K562 (cell line): ENCODE measurements around the gene LRIT3. TPM values are rescaled to one million over a fixed set of nuclear protein-coding genes. Genes with fewer than 3 reads are reported as not detected.

Experiments
- ATAC-seq: fragments of 200-7000 bp; cut with Tn5 transposase; 3 replicates; pipeline ENCODE4 v1.9.1; 2020; ENCODE audit warnings: moderate library complexity
- BruUV-seq: library from RNA; stranded (reverse); fragments of 400-500 nt; replicated peaks from 2 replicates; lab custom pipeline; 2021; lab: Mats Ljungman, UMichigan
- CTCF ChIA-PET: fragments of 300-600 bp; formaldehyde crosslinking; extraction: SDS; loops from one replicate; lab custom pipeline; 2021; ENCODE audit warnings: low intra/inter-chr PET ratio; lab: Yijun Ruan, JAX
- POLR2A ChIA-PET: fragments of 300-600, 350-650 bp; sonication (Branson Sonifier 250); formaldehyde crosslinking; extraction: SDS; loops from one replicate; lab custom pipeline; 2021; ENCODE audit warnings: antibody characterized with exemption, inconsistent platforms; lab: Yijun Ruan, JAX
- DNase-seq, 4 experiments: peaks; one replicate each; pipeline versions ENCODE4 v3.0.0 to v3.0.0-alpha.2; 2011 to 2018; ENCODE audit warnings: low spot score in 3 of 4, mixed read lengths in 3 of 4; ENCODE audit errors: extremely low read depth in 1 of 4
- FAIRE-seq: peaks from 2 replicates; lab custom pipeline; 2011; peaks lifted over from hg19 to GRCh38; lab: Jason Lieb, UNC
- H2AFZ ChIP-seq: 2 replicates; pipeline ENCODE4 v1.6.0; 2011; ENCODE audit warnings: low read depth, low read length, control low read depth, inconsistent platforms
- H3K27ac ChIP-seq: fragments of 200-600 bp; 3 replicates; pipeline ENCODE4 v1.8.0; 2011; ENCODE audit warnings: low read depth, mild to moderate bottlenecking, control low read depth, inconsistent platforms, low read length, moderate library complexity, mixed read lengths; ENCODE audit errors: extremely low read depth
- H3K27me3 ChIP-seq, 2 experiments: fragments of 300-600 bp in 1 of 2; 2 replicates in 1 of 2; 3 replicates in 1 of 2; pipeline versions ENCODE4 v1.6.0 to v1.8.0; 2011; ENCODE audit warnings: inconsistent platforms in 2 of 2, low read length in 2 of 2, mild to moderate bottlenecking in 1 of 2, mixed read lengths in 1 of 2, moderate library complexity in 1 of 2; ENCODE audit not compliant: control insufficient read depth in 2 of 2, insufficient read depth in 2 of 2
- H3K36me3 ChIP-seq: fragments of 300-600 bp; 3 replicates; pipeline ENCODE4 v1.8.0; 2011; ENCODE audit warnings: mild to moderate bottlenecking, low read length, inconsistent platforms; ENCODE audit not compliant: control insufficient read depth, insufficient read depth
- H3K4me1 ChIP-seq, 2 experiments: fragments of 200-600 bp in 1 of 2; replicated peaks in 1 of 2; 2 replicates in 1 of 2; 3 replicates in 1 of 2; pipeline versions ENCODE4 v1.5.1 to v1.8.0; 2011; ENCODE audit warnings: inconsistent platforms in 2 of 2, low read length in 2 of 2, mild to moderate bottlenecking in 1 of 2, mixed read lengths in 1 of 2, moderate library complexity in 1 of 2; ENCODE audit not compliant: control insufficient read depth in 2 of 2, insufficient read depth in 2 of 2
- H3K4me2 ChIP-seq: 2 replicates; pipeline ENCODE4 v1.6.1; 2011; ENCODE audit warnings: low read length, control low read depth, inconsistent platforms, mixed read lengths; ENCODE audit not compliant: insufficient read depth
- H3K4me3 ChIP-seq: fragments of 200-600 bp; sonication (generic), shearing (Covaris generic); 2 replicates; pipeline ENCODE4 v1.5.1; 2016; ENCODE audit warnings: control low read depth, inconsistent platforms
- H3K79me2 ChIP-seq: fragments of 200-600 bp; 3 replicates; pipeline ENCODE4 v1.8.0; 2011; ENCODE audit warnings: low read length, inconsistent platforms; ENCODE audit not compliant: control insufficient read depth, insufficient read depth
- H3K9ac ChIP-seq, 2 experiments: 2 replicates each; pipeline versions ENCODE4 v1.6.0 to v1.6.1; 2011; ENCODE audit warnings: low read depth in 2 of 2, low read length in 2 of 2, control low read depth in 1 of 2, inconsistent platforms in 1 of 2, mild to moderate bottlenecking in 1 of 2, mixed read lengths in 1 of 2; ENCODE audit not compliant: insufficient read depth in 1 of 2
- H3K9me1 ChIP-seq: one replicate; pipeline ENCODE4 v1.6.0; 2011; ENCODE audit warnings: inconsistent platforms, mild to moderate bottlenecking, low read length, moderate library complexity; ENCODE audit not compliant: control insufficient read depth, insufficient read depth
- H3K9me3 ChIP-seq: replicated peaks from 2 replicates; pipeline ENCODE4 v1.5.1; 2011; ENCODE audit warnings: low read depth, low read length, inconsistent platforms; ENCODE audit not compliant: control insufficient read depth, insufficient read depth
- H4K20me1 ChIP-seq: replicated peaks from 2 replicates; pipeline ENCODE4 v1.6.1; 2011; ENCODE audit warnings: low read length, inconsistent platforms, mixed read lengths; ENCODE audit not compliant: control insufficient read depth, insufficient read depth
- FIP1L1 ChIP-seq: fragments of 200-400 bp; formaldehyde crosslinking; IDR thresholded peaks from 2 replicates; pipeline ENCODE4 v1.6.1; 2018; ENCODE audit warnings: mild to moderate bottlenecking, low read depth, low read length; ENCODE audit not compliant: poor library complexity, severe bottlenecking
- GABPB1 ChIP-seq: sonication (generic); formaldehyde crosslinking; IDR thresholded peaks from 2 replicates; pipeline ENCODE4 v1.8.0; 2022; ENCODE audit warnings: mild to moderate bottlenecking, missing genetic modification reagents
- PATZ1 ChIP-seq: fragments of 250-450 bp; sonication (Bioruptor Pico); IDR thresholded peaks from 2 replicates; pipeline ENCODE4 v1.5.0; 2020; ENCODE audit warnings: mild to moderate bottlenecking, borderline replicate concordance
- POLR3A ChIP-seq: IDR thresholded peaks from 2 replicates; pipeline ENCODE4 v1.6.1; 2011; ENCODE audit warnings: borderline replicate concordance, mild to moderate bottlenecking, moderate library complexity; ENCODE audit not compliant: insufficient read length, insufficient read depth; ENCODE audit errors: extremely low read depth
- RBM25 ChIP-seq: fragments of 200-400 bp; formaldehyde crosslinking; IDR thresholded peaks from 2 replicates; pipeline ENCODE4 v1.6.1; 2018; ENCODE audit warnings: low read length, low read depth, moderate library complexity; ENCODE audit not compliant: severe bottlenecking
- SIRT6 ChIP-seq: IDR thresholded peaks from one replicate; pipeline ENCODE4 v1.6.1; 2012; ENCODE audit warnings: low read depth, mild to moderate bottlenecking, control low read depth, inconsistent platforms, low read length, moderate library complexity
- TEAD2 ChIP-seq: fragments of 450-650 bp; IDR thresholded peaks from 2 replicates; pipeline ENCODE4 v1.6.1; 2016; ENCODE audit warnings: missing genetic modification characterization, control low read depth, missing compliant biosample characterization
- TEAD4 ChIP-seq, 2 experiments: sonication (generic) in 1 of 2; formaldehyde crosslinking in 1 of 2; IDR thresholded peaks; 2 replicates each; pipeline versions ENCODE4 v1.6.1 to v1.8.0; 2012 to 2022; ENCODE audit warnings: borderline replicate concordance in 1 of 2, inconsistent platforms in 1 of 2, low read length in 1 of 2, mild to moderate bottlenecking in 1 of 2, missing genetic modification reagents in 1 of 2
- ZMIZ1 ChIP-seq, 2 experiments: fragments of 150-350 bp in 1 of 2; IDR thresholded peaks; 2 replicates each; pipeline ENCODE4 v1.6.1; 2012 to 2016; ENCODE audit warnings: low read depth in 2 of 2, low read length in 2 of 2, mild to moderate bottlenecking in 1 of 2, moderate library complexity in 1 of 2
- ZNF121 ChIP-seq: sonication (generic); formaldehyde crosslinking; conservative IDR thresholded peaks from 2 replicates; pipeline ENCODE4 v1.8.0; 2022; ENCODE audit warnings: missing genetic modification reagents
- WGBS: fragments of 100-300 bp; shearing (Covaris generic); methylation state at CpG from one replicate; pipeline ENCODE4 v1.1.6; 2016; ENCODE audit warnings: low coverage, mixed read lengths; ENCODE audit not compliant: insufficient coverage; ENCODE audit errors: missing lambda C conversion rate; 5-methylcytosine and 5-hydroxymethylcytosine counted together
- in situ Hi-C: fragments of 300-500 bp; cut with MboI; formaldehyde crosslinking; loops from 4 replicates; pipeline ENCODE4 v1.15.0; 2018; ENCODE audit warnings: inconsistent platforms, mixed read lengths
- intact Hi-C: fragments of 100-400 bp; cut with micrococcal nuclease; formaldehyde crosslinking; loops from 2 replicates; pipeline ENCODE4 v1.14.2; 2022
- polyA plus RNA-seq, 8 experiments: library from polyadenylated mRNA; depleted of rRNA in 4 of 8; stranded (reverse) in 5 of 8; unstranded in 3 of 8; fragments of >200 nt; fragmentation: Nextera tagmentation in 2 of 8; fragmentation: Illumina TruSeq in 1 of 8; extraction: Ambion mirVana in 2 of 8; extraction: Trizol in 1 of 8; gene quantifications; 2 replicates each; pipeline versions ENCODE4 v1.2.1 to v1.2.3, GENCODE V29; 2011 to 2014; ENCODE audit warnings: inconsistent platforms in 1 of 8, missing spikeins in 1 of 8
- total RNA-seq, 7 experiments: library from RNA; depleted of rRNA in 6 of 7; stranded (reverse); fragments of >200 nt in 6 of 7; fragmentation: Illumina TruSeq in 2 of 7; extraction: Trizol in 2 of 7; gene quantifications; 2 replicates each; pipeline versions ENCODE4 v1.2.1 to v1.2.3, GENCODE V29; 2011 to 2021; ENCODE audit warnings: low replicate concordance in 1 of 7

LRIT3 gene
- total and polyA plus RNA-seq, 9 of the 15 experiments (the other 6 are each of a cell fraction or from before 2014, with no cell fraction given) = 0.04 to 0.10 (median 0.04) TPM; not detected in 4

- Histone ChIP-seq H3K4me1 (peaks cover 0 to 8% of the 10 kb centered on the region in 2 experiments; a peak in 1 of 5 replicates), H3K4me3 (no peak overlapping the region), H3K9ac (no peak overlapping the region), H3K27me3 (peaks cover 0 to 19% of the 10 kb centered on the region in 2 experiments; a peak in 2 of 5 replicates), H2AFZ (no peak overlapping the region), H4K20me1 (no peaks in the 10 kb centered on the region), H3K9me1 (peaks cover 3% of the 10 kb centered on the region), H3K27ac (no peak overlapping the region), H3K36me3 (no peaks in the 10 kb centered on the region), H3K79me2 (no peaks in the 10 kb centered on the region), H3K9me3 (no peaks in the 10 kb centered on the region), H3K4me2 (no peak overlapping the region)
- no peak for FAIRE-seq
- WGBS = 0% methylated on average over 2 of the region's 2 CpGs
- intact Hi-C loops (no loop called here), in situ Hi-C loops (no loop called here)
- TF ChIP-seq TEAD2 (tag) (no peak), POLR3A (no peak), ZNF121 (peak; percentile 67), SIRT6 (no peak), ZMIZ1 (IDR thresholded peaks at IDR 0.05; ENCODE audit: low read depth in 2 of 2, low read length in 2 of 2) (no peak), RBM25 (peak; percentile 42), GABPB1 (CRISPR knock-in tag) (no peak), FIP1L1 (no peak), TEAD4 (IDR thresholded peaks at IDR 0.05; ENCODE audit: low read length) (no peak), TEAD4 (CRISPR knock-in tag; IDR thresholded peaks at IDR 0.05; ENCODE audit: borderline replicate concordance) (no peak), PATZ1 (CRISPR knock-in tag) (no peak)
- ChIA-PET POLR2A (no interaction called here), CTCF (no interaction called here)
- DNase-seq = no peak
- no peak for ATAC-seq
- no TSS peak for BruUV-seq
Measured at GRCh38 chr4:109878355-109878754, 30.4 kb downstream of the LRIT3 start.
